H1 (cell line): ENCODE measurements around the gene TNC. TPM values are rescaled to one million over a fixed set of nuclear protein-coding genes. Genes with fewer than 3 reads are reported as not detected.

Source experiments
- CBX8 ChIP-seq: fragments of 300-800, 300-1000 bp; sonication (generic); IDR thresholded peaks from 2 replicates; pipeline ENCODE4 v1.7.1; 2016; ENCODE audit warnings: low read depth, low read length, borderline replicate concordance
- CHD1 ChIP-seq: IDR thresholded peaks from 2 replicates; pipeline ENCODE4 v1.6.1; 2012; ENCODE audit warnings: low read depth, low read length, improper control_type of control experiment
- CREB1 ChIP-seq: IDR thresholded peaks from 2 replicates; pipeline ENCODE4 v1.6.1; 2012; ENCODE audit warnings: inconsistent platforms
- CTBP2 ChIP-seq: IDR thresholded peaks from 2 replicates; pipeline ENCODE4 v1.7.0; 2011; ENCODE audit warnings: borderline replicate concordance, mild to moderate bottlenecking, moderate library complexity, mixed read lengths, low read length; ENCODE audit not compliant: insufficient read depth, insufficient read length
- CTCF ChIP-seq, 3 experiments: IDR thresholded peaks; 1 replicate in 2 of 3; 2 replicates in 1 of 3; pipeline versions ENCODE4 v1.5.1 to v1.6.1; 2011; ENCODE audit warnings: low read length in 3 of 3, mild to moderate bottlenecking in 3 of 3, inconsistent platforms in 2 of 3, low read depth in 1 of 3, moderate library complexity in 1 of 3; ENCODE audit not compliant: insufficient read depth in 1 of 3; ENCODE audit errors: control extremely low read depth in 1 of 3
- EGR1 ChIP-seq: IDR thresholded peaks from 2 replicates; pipeline ENCODE4 v1.6.1; 2011; ENCODE audit warnings: low read depth, low read length, borderline replicate concordance
- EP300 ChIP-seq, 2 experiments: IDR thresholded peaks; 1 replicate in 1 of 2; 2 replicates in 1 of 2; pipeline ENCODE4 v1.6.1; 2011 to 2012; ENCODE audit warnings: low read depth in 2 of 2, low read length in 2 of 2, mild to moderate bottlenecking in 2 of 2, borderline replicate concordance in 1 of 2, inconsistent platforms in 1 of 2, moderate library complexity in 1 of 2
- FOSL1 ChIP-seq: IDR thresholded peaks from 2 replicates; pipeline ENCODE4 v1.6.1; 2011; ENCODE audit warnings: mild to moderate bottlenecking, low read depth, low read length, moderate library complexity; ENCODE audit not compliant: insufficient read depth
- HDAC6 ChIP-seq: IDR thresholded peaks from one replicate; pipeline ENCODE4 v1.7.1; 2012; ENCODE audit warnings: low read depth, mild to moderate bottlenecking, inconsistent platforms, low read length, moderate library complexity
- KDM4A ChIP-seq: IDR thresholded peaks from one replicate; pipeline ENCODE4 v1.7.1; 2012; ENCODE audit warnings: low read depth, mild to moderate bottlenecking, moderate library complexity, low read length, inconsistent platforms; ENCODE audit not compliant: severe bottlenecking
- NANOG ChIP-seq: IDR thresholded peaks from 2 replicates; pipeline ENCODE4 v1.6.1; 2011; ENCODE audit warnings: low read length, low read depth, mild to moderate bottlenecking, inconsistent platforms; ENCODE audit not compliant: insufficient read depth, poor library complexity, severe bottlenecking
- RAD21 ChIP-seq, 2 experiments: IDR thresholded peaks in 1 of 2; conservative IDR thresholded peaks in 1 of 2; 2 replicates each; pipeline ENCODE4 v1.6.1; 2011; ENCODE audit warnings: low read depth in 2 of 2, low read length in 2 of 2, improper control_type of control experiment in 1 of 2, inconsistent platforms in 1 of 2, mild to moderate bottlenecking in 1 of 2, moderate library complexity in 1 of 2
- RNF2 ChIP-seq: fragments of 200-900, 300-1000 bp; sonication (generic); IDR thresholded peaks from 2 replicates; pipeline ENCODE4 v1.7.1; 2016; ENCODE audit warnings: borderline replicate concordance, low read depth, mild to moderate bottlenecking, antibody characterized with exemption, low read length; ENCODE audit not compliant: poor library complexity, severe bottlenecking; ENCODE audit errors: missing control alignments
- SRF ChIP-seq: IDR thresholded peaks from 2 replicates; pipeline ENCODE4 v1.6.1; 2011; ENCODE audit warnings: mild to moderate bottlenecking, low read depth, low read length, moderate library complexity
- USF2 ChIP-seq: IDR thresholded peaks from 2 replicates; pipeline ENCODE4 v1.6.1; 2011; ENCODE audit warnings: low read length, improper control_type of control experiment
- ZNF274 ChIP-seq: IDR thresholded peaks from 2 replicates; pipeline ENCODE4 v1.7.0; 2012; ENCODE audit warnings: low read length, borderline replicate concordance; ENCODE audit errors: extremely low read depth
- polyA plus RNA-seq, 7 experiments: library from polyadenylated mRNA; depleted of rRNA in 3 of 7; stranded (reverse) in 5 of 7; unstranded in 2 of 7; fragments of >200 nt in 5 of 7; fragments of 200-250 nt in 2 of 7; gene quantifications; 1 replicate in 5 of 7; 2 replicates in 1 of 7; 4 replicates in 1 of 7; pipeline versions ENCODE4 v1.2.1 to v1.2.3, GENCODE V29; 2011 to 2013; ENCODE audit warnings: missing spikeins in 2 of 7, mixed read lengths in 2 of 7
- total RNA-seq: library from RNA; stranded (reverse); fragmentation: NEBNext Ultra II Directional; extraction: Animal tissue kit (Norgen Biotek cat#: 25700); gene quantifications from 2 replicates; pipeline ENCODE4 v1.2.1, GENCODE V29; 2021
- TF ChIP-seq, protein P1 (sequence below): IDR thresholded peaks from 2 replicates; pipeline ENCODE4 v1.6.1; 2012; ENCODE audit warnings: inconsistent platforms

Gene TNC
- total and polyA plus RNA-seq, 2 of the 8 experiments (the other 6 are each of a cell fraction or from before 2014, with no cell fraction given), result 6.2 to 11.4 TPM

- TF ChIP-seq KDM4A, result peak; percentile 59
- no peak for TF ChIP-seq CBX8
- no peak for TF ChIP-seq RNF2
- TF ChIP-seq ZNF274, result no peak
- no peak for TF ChIP-seq SRF
- TF ChIP-seq EGR1, result no peak; the same call in 1 of the 2 replicates
- TF ChIP-seq CHD1, result no peak
- no peak; a peak in 1 of 4 replicates for TF ChIP-seq CTCF (IDR thresholded peaks at IDR 0.05; ENCODE audit: control extremely low read depth in 1 of 3, insufficient read depth in 1 of 3, low read depth in 1 of 3, low read length in 3 of 3)
- peak in 1 of 2 experiments; percentile 52; a peak in 1 of 3 replicates for TF ChIP-seq EP300 (IDR thresholded peaks at IDR 0.05; ENCODE audit: borderline replicate concordance in 1 of 2, low read depth in 2 of 2, low read length in 2 of 2)
- TF ChIP-seq HDAC6, result no peak
- TF ChIP-seq CTBP2, result peak; percentile 97
- no peak for TF ChIP-seq FOSL1
- peak; percentile 61 for TF ChIP-seq NANOG
- TF ChIP-seq, protein P1, sequence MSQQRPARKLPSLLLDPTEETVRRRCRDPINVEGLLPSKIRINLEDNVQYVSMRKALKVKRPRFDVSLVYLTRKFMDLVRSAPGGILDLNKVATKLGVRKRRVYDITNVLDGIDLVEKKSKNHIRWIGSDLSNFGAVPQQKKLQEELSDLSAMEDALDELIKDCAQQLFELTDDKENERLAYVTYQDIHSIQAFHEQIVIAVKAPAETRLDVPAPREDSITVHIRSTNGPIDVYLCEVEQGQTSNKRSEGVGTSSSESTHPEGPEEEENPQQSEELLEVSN, result peak; percentile 91
- no peak for TF ChIP-seq USF2
- TF ChIP-seq RAD21 (IDR thresholded peaks at IDR 0.05 in 1 of 2, conservative IDR thresholded peaks at IDR 0.05 in 1 of 2; ENCODE audit: low read depth in 2 of 2, low read length in 2 of 2), result peak; percentile 1 to 7; a peak in 2 of 4 replicates
- TF ChIP-seq CREB1, result peak; percentile 36
These were observed at the start of gene TNC (continued) for GRCh38 chr9:115117999-115118878.
